Breast epithelium (tissue), 4 donors: ENCODE data around the gene KCNH4. TPM values are rescaled to one million over a fixed set of nuclear protein-coding genes. Genes with fewer than 3 reads are reported as not detected.

Experiments
- DNase-seq, 2 donors: peaks; one replicate each; pipeline ENCODE4 v3.0.0-alpha.2; 2019; ENCODE audit warnings: low spot score in 2 of 2
- H3K27ac ChIP-seq, 2 donors: fragments of 200-600 bp; sonication (generic) in 1 of 2; one replicate each; pipeline ENCODE4 v1.5.1; 2016 to 2019; ENCODE audit warnings: mild to moderate bottlenecking in 1 of 2
- H3K27me3 ChIP-seq, 2 donors: fragments of 200-600 bp; sonication (generic) in 1 of 2; one replicate each; pipeline versions ENCODE4 v1.5.1 to v1.6.0; 2017 to 2019; ENCODE audit warnings: control low read depth in 1 of 2, mild to moderate bottlenecking in 1 of 2
- H3K36me3 ChIP-seq: fragments of 200-600 bp; one replicate; pipeline ENCODE4 v1.5.1; 2019
- H3K4me1 ChIP-seq, 2 donors: fragments of 200-600 bp; sonication (generic); one replicate each; pipeline ENCODE4 v1.5.1; 2016 to 2019; ENCODE audit warnings: control low read depth in 1 of 2
- H3K4me3 ChIP-seq, 3 donors: fragments of 200-600 bp; sonication (generic); 1 replicate in 2 of 3; 2 replicates in 1 of 3; pipeline ENCODE4 v1.5.1; 2016 to 2019; ENCODE audit warnings: mild to moderate bottlenecking in 3 of 3, moderate library complexity in 2 of 3
- H3K9me3 ChIP-seq, 2 donors: fragments of 200-600 bp; sonication (generic) in 1 of 2; one replicate each; pipeline ENCODE4 v1.5.1; 2016 to 2019; ENCODE audit warnings: control low read depth in 1 of 2
- POLR2A ChIP-seq: fragments of 450-650 bp; IDR thresholded peaks from one replicate; pipeline ENCODE4 v1.6.1; 2016; ENCODE audit warnings: antibody characterized with exemption, mild to moderate bottlenecking, moderate library complexity
- POLR2AphosphoS5 ChIP-seq, 3 donors: sonication (generic); formaldehyde crosslinking; IDR thresholded peaks; one replicate each; pipeline ENCODE4 v1.6.1; 2017; ENCODE audit warnings: antibody characterized with exemption in 3 of 3
- intact Hi-C: fragments of 100-400 bp; cut with DNase I; formaldehyde crosslinking; loops from one replicate; pipeline ENCODE4 v1.15.1; 2023; ENCODE audit warnings: low total_unique reads
- total RNA-seq, 3 donors: library from RNA; depleted of rRNA; stranded (reverse); fragments of >200 nt; gene quantifications; one replicate each; pipeline ENCODE4 v1.1.0, GENCODE V29; 2016
- TF ChIP-seq, protein P1 (sequence below), 3 donors: fragments of 450-650 bp; IDR thresholded peaks; one replicate each; pipeline ENCODE4 v1.5.1; 2016 to 2017; ENCODE audit warnings: antibody characterized with exemption in 3 of 3, mild to moderate bottlenecking in 3 of 3, moderate library complexity in 3 of 3

The KCNH4 gene
- total RNA-seq, 3 donors from 2014 or later = under 0.01 TPM; not detected in 2

GRCh38 chr17:42118545-42118944 is 62.4 kb downstream of the KCNH4 start:
- Histone ChIP-seq H3K27ac (no peak overlapping the region), H3K36me3 (no peaks in the 10 kb centered on the region), H3K4me1 (peaks cover 0 to 4% of the 10 kb centered on the region in 2 donors), H3K9me3 (no peaks in the 10 kb centered on the region), H3K27me3 (no peaks in the 10 kb centered on the region), H3K4me3 (no peak overlapping the region)
- TF ChIP-seq POLR2AphosphoS5 (IDR thresholded peaks at IDR 0.05) (no peak), POLR2A (no peak)
- TF ChIP-seq, protein P1, sequence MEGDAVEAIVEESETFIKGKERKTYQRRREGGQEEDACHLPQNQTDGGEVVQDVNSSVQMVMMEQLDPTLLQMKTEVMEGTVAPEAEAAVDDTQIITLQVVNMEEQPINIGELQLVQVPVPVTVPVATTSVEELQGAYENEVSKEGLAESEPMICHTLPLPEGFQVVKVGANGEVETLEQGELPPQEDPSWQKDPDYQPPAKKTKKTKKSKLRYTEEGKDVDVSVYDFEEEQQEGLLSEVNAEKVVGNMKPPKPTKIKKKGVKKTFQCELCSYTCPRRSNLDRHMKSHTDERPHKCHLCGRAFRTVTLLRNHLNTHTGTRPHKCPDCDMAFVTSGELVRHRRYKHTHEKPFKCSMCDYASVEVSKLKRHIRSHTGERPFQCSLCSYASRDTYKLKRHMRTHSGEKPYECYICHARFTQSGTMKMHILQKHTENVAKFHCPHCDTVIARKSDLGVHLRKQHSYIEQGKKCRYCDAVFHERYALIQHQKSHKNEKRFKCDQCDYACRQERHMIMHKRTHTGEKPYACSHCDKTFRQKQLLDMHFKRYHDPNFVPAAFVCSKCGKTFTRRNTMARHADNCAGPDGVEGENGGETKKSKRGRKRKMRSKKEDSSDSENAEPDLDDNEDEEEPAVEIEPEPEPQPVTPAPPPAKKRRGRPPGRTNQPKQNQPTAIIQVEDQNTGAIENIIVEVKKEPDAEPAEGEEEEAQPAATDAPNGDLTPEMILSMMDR (IDR thresholded peaks at IDR 0.05) = peak in 1 of 3 donors; percentile 13
- DNase-seq = no peak
- intact Hi-C loops = no loop called here

GRCh38 chr17:42118126-42118510 is 62.8 kb downstream of the KCNH4 start:
- intact Hi-C loops = no loop called here
- no peaks in the 10 kb centered on the region for H3K36me3 ChIP-seq

DNA sequence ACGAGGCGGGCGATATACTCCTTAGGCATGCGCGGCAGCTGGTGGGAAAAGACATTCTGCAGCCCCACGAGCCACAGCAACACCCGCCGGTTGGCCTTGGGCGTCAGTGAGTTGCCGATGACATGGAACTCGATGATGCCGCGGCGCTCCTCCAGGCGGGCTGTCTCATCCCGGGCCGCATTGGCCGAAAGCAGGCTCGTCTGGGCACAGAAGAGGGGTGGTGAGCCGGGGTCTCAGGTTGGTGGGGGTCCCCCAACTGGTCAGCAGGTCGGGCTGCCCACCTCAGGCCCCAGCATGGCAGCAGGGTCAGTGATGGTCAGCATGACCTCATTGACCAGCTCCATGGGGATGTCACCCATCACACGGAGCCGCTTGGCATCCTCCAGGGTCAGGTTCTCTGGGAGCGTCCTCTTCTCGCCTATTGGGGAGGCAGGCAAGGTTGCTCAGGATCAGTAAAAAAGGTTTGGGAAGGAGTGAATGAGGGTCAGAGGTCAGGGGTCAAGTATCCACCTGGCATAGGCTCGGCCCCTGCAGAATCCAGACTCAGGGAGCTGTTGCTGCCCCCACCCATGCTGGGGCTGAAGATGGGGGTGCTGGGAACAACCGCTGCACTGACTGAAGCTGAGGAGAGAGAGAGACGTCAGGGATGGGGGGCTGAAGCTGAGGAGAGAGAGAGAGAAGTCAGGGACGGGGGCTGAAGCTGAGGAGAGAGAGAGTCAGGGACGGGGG is 63.4 kb downstream of the KCNH4 start:
- H3K36me3 ChIP-seq = no peaks in the 10 kb centered on the region
- no peaks in the 10 kb centered on the region for H3K27me3 ChIP-seq
- TF ChIP-seq POLR2AphosphoS5 (IDR thresholded peaks at IDR 0.05) = no peak
- TF ChIP-seq, protein P1 (IDR thresholded peaks at IDR 0.05) = no peak
- TF ChIP-seq POLR2A = no peak
- intact Hi-C loops = no loop called here
- H3K4me1 ChIP-seq = peaks cover 6 to 10% of the 10 kb centered on the region in 2 donors
- H3K27ac ChIP-seq = no peak overlapping the region
- no peak for DNase-seq
- H3K4me3 ChIP-seq = no peak overlapping the region
- H3K9me3 ChIP-seq = no peaks in the 10 kb centered on the region

More at GRCh38 chr17:42118126-42118510, 62.8 kb downstream of the KCNH4 start:
- no peak for DNase-seq
- Histone ChIP-seq H3K4me3 (no peak overlapping the region), H3K9me3 (no peaks in the 10 kb centered on the region), H3K27ac (no peak overlapping the region), H3K27me3 (no peaks in the 10 kb centered on the region), H3K4me1 (peaks cover 2 to 6% of the 10 kb centered on the region in 2 donors)
- TF ChIP-seq POLR2AphosphoS5 (IDR thresholded peaks at IDR 0.05) (no peak), POLR2A (no peak)
- TF ChIP-seq, protein P1 (IDR thresholded peaks at IDR 0.05) = no peak

DNA sequence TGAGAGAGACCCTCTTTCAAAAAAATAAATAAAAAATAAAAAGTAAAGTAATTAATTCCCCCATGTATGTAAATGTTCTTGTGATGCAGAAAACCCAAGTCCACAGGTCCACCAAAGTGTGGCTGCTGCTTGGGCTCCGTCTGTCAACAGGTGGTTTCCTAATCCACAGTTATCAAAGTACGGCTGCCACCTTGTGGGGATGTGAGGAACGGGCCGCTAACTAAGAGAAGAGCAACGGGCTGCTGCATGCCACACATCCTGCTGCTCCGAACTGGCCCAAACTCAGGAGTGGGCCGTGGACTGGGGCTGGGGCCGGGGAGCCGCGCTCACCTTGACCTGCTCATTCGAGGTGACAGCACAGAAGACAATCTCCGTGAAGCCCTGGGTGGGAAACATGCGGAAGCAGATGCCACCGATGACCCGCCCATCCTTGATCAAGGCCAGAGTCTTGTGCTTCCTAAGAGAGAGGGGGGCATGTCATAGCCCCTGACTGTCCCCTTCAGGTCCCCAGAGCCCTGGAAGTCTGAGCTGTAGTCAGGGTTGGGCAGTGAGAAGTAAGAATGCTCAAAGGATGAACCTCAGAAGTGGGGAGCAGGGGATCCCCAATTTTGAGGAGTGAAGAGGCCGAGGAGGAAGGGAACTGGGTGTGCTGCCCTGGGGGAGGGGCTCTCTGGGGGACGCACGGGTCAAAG is 64.1 kb downstream of the KCNH4 start:
- Histone ChIP-seq H3K27ac (no peak overlapping the region), H3K4me3 (no peak overlapping the region), H3K4me1 (peaks cover 6 to 10% of the 10 kb centered on the region in 2 donors), H3K27me3 (no peaks in the 10 kb centered on the region), H3K9me3 (no peaks in the 10 kb centered on the region), H3K36me3 (no peaks in the 10 kb centered on the region)
- intact Hi-C loops = no loop called here
- TF ChIP-seq POLR2AphosphoS5 (IDR thresholded peaks at IDR 0.05) = no peak
- TF ChIP-seq, protein P1 (IDR thresholded peaks at IDR 0.05) = peak; percentile 53 to 89 (median 78)
- DNase-seq = peak; percentile 84 to 87

- Histone ChIP-seq H3K9me3 (no peaks in the 10 kb centered on the region), H3K4me1 (peaks cover 6 to 9% of the 10 kb centered on the region in 2 donors), H3K36me3 (no peaks in the 10 kb centered on the region), H3K27ac (peak overlapping the region in 1 of 2 donors; percentile 12), H3K27me3 (no peaks in the 10 kb centered on the region), H3K4me3 (no peak overlapping the region)
- intact Hi-C loops = loop anchor here (5.0 kb wide), 1 partner anchor 87 kb away; no protein-coding TSS in a partner anchor
- no peak for DNase-seq
- no peak for TF ChIP-seq POLR2A
- TF ChIP-seq, protein P1 (IDR thresholded peaks at IDR 0.05) = no peak
- TF ChIP-seq POLR2AphosphoS5 (IDR thresholded peaks at IDR 0.05) = no peak
These were observed 66.8 kb downstream of the KCNH4 start for GRCh38 chr17:42114118-42114517.
